ENCODE measurements around the gene GP1BB.

DNA sequence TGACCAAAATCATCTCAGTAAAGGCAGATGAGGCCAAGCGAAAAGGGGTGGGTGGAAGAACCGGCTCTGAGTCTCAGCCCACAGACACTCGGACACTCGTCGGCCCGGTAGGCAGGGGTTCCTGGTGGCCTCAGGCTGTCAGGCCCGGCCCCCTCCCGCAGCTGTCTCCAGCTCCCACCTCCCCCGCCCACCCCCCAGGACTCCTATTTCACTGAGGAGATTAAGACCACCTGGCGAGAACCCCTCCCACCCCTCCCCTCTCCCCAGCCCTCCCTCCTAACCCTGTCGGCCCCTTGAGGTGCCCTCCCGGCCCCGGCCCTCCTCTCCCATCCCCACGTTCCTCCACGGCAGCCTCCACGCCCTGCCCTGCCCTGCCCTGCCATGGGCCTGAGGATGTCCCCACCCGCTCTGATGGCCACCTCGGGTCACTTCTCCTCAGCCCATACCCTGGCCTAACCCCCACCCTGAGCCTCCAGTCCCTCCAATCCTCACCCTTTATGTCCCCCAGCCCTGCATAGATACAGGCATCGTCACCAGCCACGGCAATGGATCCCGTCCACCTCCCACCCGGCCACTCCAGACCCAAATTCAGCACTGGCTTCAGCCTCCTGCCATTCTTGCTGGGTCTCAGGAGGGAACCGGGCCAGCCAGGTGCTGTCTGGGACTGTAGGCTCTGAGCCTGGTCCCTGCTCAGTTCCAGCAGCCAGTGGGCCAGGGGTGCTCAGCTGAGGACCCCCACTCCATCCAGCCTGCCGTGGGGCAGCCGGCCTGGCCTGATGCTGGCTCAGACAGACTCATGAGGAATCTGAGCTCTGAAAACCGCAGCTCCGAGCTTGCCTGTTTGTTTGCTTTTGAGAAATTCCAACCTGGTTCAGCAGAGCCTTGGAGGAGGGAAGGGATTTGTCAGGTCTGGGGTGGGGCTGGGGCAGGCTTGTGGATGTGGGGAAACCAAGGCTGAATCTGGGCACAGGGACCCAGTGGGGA, 27.5 kb downstream of the GP1BB start:
- TF ChIP-seq, protein P1, sequence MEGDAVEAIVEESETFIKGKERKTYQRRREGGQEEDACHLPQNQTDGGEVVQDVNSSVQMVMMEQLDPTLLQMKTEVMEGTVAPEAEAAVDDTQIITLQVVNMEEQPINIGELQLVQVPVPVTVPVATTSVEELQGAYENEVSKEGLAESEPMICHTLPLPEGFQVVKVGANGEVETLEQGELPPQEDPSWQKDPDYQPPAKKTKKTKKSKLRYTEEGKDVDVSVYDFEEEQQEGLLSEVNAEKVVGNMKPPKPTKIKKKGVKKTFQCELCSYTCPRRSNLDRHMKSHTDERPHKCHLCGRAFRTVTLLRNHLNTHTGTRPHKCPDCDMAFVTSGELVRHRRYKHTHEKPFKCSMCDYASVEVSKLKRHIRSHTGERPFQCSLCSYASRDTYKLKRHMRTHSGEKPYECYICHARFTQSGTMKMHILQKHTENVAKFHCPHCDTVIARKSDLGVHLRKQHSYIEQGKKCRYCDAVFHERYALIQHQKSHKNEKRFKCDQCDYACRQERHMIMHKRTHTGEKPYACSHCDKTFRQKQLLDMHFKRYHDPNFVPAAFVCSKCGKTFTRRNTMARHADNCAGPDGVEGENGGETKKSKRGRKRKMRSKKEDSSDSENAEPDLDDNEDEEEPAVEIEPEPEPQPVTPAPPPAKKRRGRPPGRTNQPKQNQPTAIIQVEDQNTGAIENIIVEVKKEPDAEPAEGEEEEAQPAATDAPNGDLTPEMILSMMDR (IDR thresholded peaks at IDR 0.05) = no peak
- TF ChIP-seq POLR2A (IDR thresholded peaks at IDR 0.05) = no peak

All from tibial nerve (tissue), 3 donors.